CD4-positive, alpha-beta T cell treated with Interleukin-4 for 1 hour (primary cell): ENCODE results near the gene RUVBL2.

Source experiments
- DNase-seq, 2 donors: peaks; one replicate each; pipeline ENCODE4 v3.0.0-alpha.2; 2020 to 2022

The RUVBL2 gene

DNA sequence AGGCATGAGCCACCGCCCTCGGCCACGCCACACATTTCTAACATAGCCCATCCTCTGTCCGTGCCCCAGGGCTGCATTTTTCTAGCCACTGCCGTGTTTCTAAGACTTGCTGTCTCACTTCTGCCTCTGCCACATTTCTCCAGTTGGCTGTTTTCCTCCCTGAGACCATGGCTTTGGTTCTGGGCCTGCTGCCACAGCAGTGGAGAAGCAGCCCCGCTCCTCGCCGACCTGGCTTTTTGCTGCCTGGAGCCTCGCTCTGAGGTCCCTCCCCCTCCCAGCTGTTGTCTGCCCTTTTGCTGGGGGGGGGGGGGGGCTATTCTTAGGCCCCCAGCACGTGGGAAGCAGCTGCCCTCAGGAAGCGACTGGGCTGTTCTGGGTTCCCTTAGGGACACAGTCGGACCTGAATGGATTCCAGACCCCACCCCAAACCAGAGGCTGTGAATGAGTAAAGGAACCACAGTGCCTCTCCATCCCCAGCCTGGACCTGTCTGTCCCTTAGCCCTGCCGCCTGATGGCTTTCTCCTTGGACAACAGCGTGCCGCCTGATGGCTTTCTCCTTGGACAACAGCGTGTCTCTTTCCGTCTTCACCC, 3.9 kb upstream of the RUVBL2 start:
- DNase-seq: no peak

DNA sequence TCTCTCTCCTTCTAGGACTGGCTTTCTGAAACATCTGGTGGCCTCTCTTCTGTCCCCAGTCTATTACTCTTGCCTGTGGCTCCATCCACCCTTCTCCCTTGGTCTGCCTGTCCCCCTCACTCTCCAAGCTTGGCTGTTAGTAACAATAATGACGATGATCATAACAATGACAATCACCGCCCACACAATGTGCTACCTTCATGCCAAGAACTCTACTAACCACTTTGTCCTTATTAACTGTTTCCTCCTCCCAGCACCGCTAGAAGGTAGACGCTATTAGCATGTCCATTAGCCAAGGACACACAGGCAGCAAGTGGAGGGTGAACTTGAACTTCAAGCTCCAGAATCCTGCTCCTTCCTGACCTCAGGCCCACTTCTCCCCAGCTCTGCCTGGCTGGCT, 3.3 kb upstream of the RUVBL2 start:
- DNase-seq: no peak

DNA sequence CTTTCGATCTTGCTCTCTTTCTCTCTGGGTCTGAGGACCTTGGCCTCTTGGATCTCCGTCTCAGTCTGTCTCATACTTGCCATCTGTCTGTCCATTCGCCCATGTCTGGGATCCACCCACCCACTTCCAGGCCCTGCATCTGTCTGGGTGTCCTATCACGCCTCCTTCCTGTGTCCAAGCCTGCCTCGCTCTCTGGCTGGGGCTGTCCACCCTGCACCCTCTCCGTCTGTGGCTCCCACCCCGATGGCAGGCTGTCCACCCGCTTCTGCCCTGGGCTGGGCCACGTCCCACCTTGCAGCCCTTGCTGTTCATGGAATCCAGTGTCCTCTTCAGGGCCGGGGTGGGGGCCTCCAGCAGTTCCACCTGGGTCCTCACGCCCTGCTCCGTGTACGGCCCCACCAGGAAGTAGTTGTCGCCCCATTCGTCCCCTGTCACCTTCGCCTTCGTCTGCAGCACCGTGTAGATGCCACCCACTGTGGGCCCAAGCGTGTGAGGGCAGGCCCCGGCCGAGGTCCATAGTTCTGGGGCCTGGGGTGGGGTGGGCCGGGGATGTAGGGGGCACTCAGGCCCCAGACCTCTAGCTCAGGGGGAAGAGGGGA, 2.6 kb upstream of the RUVBL2 start:
- no peak for DNase-seq

DNA sequence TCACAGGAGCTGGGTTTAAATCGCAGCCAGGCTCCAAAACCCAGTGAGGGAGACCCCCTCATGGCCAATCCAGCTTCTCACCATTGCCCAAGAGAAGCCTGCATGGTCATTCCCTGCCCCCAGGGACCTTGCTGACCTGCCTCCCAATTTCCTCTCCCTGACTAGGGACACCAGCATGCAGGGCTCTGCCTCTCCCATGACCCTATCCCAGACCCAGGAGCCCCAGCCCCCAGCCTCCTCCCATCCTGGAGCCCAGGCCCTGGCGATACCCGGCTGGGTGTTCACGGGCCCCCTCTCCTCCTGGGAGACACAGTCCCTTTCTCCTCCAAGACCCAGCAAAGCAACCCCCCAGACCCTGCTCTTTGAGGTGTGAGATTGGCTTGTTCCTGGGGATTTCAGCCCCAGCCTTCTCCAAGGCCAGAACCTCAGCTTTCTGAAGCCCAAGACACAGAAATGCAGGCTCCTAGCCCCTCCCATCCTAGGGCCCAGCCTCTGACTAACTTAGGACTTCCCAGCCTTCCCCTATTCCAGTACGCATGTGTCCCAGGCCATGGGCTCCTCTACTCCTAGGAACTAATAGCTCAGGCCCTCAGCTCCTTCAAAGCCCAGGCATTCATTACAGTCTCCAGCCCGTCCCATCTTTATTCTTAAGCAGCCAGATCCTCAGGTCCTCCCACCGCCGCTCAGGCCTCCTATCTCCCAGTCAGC, 1.7 kb upstream of the RUVBL2 start:
- peak in 1 of 2 donors; percentile 36 for DNase-seq

DNA sequence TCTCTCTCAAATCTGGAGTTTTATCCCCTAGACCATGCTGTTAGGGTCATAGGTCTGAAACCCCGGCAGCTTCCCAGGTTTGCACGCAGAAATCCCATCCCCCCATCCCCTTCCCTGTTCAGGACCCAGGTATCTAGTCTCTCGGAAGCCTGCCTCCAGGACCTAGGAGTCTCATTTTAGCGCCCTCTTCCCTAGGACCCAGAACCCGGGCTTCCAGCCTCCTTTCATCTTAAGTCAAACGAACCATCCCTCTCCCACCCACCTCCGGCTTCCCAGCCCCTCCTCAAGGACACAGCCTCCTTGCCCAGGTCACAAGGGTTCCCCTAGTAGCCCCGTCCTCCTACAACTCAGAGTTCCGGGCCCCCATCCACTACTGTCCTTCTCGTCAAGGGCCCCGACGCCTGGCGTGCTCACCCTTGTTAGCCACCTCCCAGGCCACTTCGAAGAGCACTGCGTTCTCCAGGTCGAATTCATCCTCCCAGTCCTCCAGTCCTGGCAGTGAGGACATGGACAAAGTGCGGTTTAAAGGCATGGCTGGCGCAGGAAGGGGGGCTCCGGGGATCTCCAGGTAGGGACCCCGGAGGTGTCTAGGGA, 1.0 kb upstream of the RUVBL2 start:
- no peak for DNase-seq

DNA sequence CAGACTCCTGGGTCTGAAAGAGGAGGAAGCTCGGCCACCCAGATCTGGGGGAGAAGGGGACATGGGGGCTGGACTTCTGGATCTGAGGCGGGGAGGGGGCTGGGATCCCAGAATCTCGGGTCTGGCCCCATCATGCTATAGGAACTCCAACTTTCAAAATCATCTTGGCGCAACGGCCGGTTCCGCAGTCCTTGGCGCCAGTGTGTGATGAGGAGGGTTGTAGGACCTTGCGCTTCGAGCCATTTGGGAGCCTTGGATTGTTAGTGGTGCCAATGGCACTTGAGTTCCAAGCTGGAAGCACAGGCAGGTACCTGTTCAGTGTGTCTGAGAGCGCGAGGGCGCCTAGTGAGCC, 324 bp downstream of the RUVBL2 start:
- DNase-seq: no peak

DNA sequence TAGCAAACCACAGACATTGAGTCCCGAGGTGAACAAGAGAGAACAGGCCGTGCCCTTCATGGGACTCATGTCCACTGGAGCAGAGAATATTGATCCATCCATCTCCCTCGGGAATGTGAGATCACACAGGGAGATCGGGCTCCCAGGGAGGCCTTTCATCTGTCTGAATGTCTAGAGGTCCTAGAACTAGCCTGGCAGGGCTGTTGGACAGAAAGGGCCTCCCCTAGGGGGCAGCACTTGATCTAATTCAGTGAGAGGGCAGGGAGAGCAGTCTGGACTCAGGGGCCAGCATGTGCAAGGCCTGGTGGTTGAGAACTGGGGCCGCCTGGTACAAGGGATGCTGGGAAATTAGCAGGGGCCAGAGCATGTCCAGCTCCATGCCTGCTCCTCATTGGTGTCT, 4.3 kb downstream of the RUVBL2 start:
- DNase-seq: peak; percentile 39 to 50

DNA sequence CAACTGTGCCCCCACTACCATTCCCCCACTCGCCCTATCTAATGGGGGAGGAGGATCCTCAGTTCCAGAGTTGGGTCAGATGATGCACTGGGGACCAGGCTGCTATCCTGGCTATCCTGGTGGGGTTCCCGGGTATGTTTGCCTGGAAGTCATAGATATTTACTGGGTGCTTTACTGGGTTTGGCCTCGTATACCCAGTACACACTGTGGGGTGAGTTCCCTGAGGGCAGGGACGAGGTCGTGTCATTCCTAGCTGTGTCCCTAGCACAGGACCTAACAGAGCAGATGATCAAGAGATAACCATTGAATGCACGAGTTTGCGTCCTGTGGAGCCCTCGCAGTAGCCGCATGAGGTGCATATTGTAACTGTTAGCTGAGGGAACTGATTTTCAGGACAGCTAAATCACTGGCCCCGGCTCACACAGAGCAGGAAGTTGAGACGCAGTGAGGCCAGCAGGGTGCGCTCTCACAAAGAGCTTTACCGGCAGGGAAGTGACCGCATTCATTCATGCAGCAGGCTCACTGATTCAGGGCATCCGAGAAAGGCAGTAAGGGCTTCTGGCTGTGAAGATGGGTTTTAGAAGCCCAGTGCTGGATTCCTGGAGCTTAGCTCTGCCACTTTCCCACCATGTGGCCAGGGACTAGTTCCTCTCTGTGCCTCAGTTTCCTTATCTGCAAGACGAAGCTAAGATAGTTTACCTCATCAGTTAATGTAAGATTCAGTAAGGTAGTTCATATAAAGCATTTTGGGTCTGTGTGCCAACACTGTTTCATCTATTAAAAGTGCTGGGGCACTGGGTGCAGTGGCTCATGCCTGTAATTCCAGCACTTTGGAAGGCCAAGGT, 6.0 kb downstream of the RUVBL2 start:
- peak; percentile 67 to 78 for DNase-seq

DNA sequence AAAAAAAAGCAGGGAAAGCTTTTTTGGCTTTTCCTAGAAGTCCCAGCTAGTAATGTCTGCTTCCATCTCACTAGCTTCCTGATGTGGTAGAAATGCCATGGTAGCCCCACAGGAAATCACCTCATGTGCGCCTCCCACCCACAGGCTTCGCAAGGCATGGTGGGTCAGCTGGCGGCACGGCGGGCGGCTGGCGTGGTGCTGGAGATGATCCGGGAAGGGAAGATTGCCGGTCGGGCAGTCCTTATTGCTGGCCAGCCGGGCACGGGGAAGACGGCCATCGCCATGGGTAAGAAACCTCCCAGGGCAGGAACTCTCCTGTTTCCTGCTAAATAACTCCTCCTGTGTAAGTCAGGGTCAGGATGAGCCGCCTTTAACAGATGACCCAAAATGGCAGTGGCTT, 10.4 kb downstream of the RUVBL2 start:
- no peak for DNase-seq

DNA sequence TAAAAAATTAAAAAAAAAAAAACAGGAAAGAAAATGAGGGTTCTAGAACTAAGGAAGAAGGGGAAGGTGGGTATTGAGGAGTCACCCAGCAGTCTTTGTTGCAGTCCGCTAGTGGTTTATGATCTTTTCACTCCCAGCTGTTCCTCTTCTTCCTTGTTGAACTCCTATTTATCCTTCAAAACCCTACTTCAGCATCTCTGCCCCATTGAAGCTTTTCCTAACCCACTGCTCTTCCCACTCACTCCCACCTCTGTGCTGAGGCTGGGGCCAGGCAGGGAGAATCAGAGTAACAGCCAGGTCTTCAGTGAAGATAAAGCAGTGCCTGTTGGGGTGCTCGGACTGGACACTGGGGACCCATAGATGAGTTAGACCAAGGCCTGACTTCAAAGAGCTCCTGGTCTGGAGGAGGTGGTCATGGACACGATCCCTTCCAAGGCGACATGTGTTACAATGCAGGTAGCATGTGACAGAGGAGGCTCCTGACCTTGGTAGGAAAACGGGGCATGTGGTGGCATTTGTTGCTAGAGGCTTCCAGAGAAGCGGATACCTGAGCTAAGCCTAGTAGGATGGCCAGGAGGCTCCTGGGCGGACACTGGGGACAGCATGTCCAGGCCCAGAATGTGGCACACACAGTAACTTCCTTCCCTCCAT, 11.4 kb downstream of the RUVBL2 start:
- no peak for DNase-seq

DNA sequence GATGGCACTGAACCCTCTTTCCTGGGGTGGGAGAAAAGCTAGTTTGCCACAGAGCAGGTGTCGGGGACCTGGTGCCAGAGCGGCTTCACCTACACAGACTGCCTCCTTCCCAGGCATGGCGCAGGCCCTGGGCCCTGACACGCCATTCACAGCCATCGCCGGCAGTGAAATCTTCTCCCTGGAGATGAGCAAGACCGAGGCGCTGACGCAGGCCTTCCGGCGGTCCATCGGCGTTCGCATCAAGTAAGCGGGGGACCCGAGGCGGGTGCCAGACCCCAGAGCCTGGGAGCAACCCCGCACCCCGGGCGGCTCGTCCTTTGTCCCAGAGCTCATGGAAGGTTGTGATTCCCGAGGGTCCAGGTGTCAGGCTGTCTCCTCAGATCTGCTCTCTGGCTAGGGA, 13.2 kb downstream of the RUVBL2 start:
- no peak for DNase-seq

DNA sequence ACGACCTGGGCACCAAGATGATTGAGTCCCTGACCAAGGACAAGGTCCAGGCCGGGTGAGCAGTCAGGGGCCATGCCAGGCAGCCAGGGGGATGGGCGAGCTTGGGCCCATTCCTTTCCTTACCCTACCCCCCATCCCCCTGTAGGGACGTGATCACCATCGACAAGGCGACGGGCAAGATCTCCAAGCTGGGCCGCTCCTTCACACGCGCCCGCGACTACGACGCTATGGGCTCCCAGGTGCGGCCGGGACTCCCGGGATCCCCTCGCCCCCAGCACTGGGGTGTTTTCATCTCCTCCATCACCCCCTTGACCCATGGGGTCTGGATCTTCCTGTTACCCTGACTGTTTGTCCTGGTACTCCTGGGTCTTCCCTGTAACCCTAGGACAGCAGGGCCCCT, 16.1 kb downstream of the RUVBL2 start:
- no peak for DNase-seq

DNA sequence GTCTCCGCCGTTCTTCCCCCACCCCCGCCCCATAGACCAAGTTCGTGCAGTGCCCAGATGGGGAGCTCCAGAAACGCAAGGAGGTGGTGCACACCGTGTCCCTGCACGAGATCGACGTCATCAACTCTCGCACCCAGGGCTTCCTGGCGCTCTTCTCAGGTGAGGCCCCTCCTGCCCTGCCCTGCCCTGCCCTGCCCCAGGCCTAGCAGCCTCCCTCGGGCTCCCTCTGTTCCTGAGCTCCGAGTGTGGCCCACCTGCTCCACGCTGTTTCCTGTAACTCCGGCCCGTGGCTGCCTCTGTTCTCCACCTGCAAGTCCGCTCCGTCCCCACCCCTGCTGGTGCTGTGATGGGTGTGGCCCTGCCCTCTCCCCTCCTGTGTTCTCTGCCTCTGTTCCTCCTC, 16.8 kb downstream of the RUVBL2 start:
- DNase-seq: no peak

DNA sequence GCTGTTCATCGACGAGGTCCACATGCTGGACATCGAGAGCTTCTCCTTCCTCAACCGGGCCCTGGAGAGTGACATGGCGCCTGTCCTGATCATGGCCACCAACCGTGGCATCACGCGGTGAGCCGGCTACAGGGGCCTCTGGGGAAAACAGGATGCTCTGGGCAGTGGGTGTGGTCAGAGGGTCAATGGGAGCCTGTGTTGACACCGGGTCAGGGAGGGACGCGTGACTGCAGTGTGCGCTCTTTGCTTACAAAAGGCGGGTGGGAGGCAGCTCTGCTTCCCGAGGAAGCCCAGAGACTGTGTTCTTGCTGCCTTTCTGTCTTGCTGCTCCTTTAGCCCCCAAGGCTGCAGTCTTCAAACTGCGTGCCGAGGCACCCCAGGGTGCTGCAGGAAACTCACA, 17.5 kb downstream of the RUVBL2 start:
- DNase-seq: no peak

DNA sequence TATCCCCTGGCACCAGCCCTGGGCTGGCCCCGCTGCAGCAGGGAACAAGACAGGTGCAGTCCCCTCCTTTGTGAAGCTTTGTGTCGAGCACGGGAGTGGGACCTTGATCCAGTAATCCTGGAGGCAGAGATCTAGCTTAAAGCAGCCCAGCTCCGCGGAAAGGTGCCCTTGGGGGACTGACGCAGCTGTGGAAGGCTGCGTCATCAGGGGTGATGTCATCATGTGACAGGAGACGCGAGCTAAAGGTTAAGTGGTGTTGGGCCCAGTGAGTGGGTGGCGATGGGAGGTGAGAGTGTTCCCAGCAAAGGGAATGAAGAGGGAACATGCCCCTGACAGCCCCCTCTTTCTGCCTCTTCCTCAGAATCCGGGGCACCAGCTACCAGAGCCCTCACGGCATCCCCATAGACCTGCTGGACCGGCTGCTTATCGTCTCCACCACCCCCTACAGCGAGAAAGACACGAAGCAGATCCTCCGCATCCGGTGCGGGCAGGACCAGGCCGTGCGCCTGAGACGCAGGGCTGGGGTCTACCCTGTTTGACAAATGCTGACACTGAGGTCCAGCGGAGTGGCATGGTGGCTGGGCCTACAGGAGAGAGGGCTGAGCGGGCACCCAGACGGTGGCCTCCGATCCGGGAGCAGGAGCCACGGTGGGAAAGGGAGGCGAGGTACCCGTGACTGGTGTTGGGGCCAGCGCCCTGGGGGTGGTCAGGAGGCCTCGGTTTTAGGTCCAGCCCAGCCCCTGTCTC, 20.6 kb downstream of the RUVBL2 start:
- no peak for DNase-seq

DNA sequence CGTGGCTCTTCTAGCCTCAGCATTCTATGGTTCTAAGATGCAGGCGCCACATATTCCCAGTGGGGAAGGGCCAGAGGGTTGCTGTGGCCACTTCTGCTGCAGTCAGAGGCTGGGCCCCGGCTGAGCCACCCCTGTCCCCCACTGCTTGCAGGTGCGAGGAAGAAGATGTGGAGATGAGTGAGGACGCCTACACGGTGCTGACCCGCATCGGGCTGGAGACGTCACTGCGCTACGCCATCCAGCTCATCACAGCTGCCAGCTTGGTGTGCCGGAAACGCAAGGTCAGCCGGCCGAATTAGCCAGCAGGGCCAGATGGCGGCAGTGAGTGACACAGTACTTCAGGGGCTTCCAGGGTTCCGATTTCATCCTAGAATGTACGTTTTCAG, 21.2 kb downstream of the RUVBL2 start:
- DNase-seq: no peak

DNA sequence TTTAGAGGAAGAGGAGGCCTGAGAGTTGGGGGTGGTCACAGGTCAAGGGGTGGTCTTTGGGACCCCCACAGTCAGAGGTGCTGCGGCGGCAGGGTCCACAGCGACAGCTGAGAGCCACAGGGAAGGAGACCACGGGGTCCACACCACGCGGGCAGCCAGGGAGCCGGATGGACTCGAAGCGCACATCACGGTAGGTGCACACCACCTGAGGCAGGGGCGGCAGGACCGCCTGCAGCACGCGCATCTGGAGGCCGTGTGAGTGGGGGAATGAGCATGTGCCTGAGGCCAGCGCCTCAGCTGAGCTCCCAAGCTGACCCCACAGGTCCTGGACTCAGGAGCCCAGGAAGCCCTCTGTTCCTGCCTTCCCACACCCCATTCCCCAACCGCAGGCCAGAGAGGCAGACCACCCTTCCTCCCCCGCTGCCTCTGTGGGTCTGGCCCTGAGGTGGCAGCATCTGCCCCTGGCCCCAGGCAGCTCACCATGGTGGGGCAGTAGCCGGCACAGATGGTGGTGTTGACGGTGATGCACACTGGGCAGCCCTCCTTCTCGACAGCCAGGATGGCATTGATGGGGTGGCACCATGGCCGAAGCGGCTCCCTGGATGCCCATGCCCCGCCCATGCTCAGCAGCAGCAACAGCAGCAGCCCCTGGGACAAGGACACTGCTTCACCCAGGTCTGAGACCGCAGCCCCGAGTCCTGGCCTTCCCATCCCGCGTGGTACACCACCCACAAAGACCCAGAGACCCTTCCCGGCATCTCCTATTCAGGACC, 22.6 kb downstream of the RUVBL2 start:
- DNase-seq: no peak

DNA sequence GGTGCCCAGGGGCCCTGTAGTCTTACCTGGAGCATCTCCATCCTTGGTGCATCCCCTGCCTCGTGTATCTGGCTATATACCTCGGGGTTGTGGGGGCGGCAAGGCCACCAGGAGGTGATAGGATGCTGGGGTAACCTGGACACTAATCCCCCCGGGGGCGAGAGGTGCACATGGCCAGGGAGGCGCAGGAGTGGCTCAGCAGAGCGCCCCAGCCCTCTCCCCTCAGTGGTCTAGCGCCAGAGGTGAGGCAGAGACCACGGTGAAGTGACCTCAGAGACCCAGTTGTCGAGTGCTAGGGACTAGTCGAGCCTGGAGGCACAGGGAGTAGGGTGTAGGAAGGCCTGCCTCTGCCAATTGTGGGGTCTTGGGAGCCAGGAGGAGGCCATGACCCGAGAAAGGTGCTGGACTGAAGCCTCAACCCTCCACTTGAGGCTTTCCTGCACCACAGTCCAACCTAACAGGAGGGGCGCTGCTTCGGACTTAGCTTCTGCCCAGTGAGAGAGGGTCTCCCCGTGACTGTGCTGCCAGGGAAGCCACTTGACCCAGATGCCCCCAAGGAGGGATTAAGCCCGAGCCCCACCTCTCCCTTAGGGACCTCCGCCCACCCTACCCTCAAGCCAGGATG, 23.5 kb downstream of the RUVBL2 start, which contains the start of gene LHB:
TSS of gene LHB (minus strand) at position 51 of the 625 bp plus-strand sequence. CDS start at position 41, 10 bp downstream.
- DNase-seq: no peak

DNA sequence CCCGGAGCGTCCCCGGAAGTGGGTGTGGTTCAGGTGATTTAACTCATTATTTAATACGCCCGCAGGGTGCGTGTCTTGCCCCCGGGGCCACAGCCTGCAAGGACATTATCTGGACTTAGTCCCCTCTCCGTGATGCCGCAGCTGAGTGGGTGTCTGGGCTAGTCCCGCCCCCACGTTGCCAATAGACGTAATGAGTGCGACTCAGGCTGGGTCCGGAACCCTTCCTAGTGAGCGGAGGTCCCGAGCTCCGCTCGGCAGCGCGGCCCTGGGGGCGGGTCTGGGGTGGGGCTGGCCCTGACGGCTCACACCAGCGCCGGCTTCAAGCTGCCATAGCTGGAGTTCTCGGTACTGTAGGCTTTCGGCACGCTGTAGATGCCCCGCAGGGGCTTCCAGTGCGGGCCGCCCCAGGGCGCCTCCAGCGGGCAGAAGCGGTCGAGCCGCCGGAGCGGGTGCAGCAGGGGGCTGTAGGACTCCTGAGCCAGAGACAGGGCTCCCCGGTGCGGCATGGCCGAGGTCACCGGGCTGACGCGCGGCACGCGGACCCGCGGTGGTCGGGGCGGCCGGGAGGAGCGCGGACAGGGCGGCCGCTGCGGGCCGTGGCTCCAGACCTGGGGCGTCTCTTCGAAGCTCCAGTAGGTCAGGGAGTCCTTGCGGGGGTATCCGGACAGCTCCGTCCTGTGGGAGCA, 24.1 kb downstream of the RUVBL2 start:
- DNase-seq: peak; percentile 72 to 73
